Activated CD8-positive, alpha-beta T cell treated with anti-CD3 and anti-CD28 coated beads for 36 hours (primary cell): ENCODE results near the gene RASSF4. TPM values are rescaled to one million over a fixed set of nuclear protein-coding genes. Genes with fewer than 3 reads are reported as not detected.

Experiments
- ATAC-seq: fragments of 200-7000 bp; cut with Tn5 transposase; one replicate; pipeline ENCODE4 v1.10.0; 2021; ENCODE audit warnings: mild to moderate bottlenecking, moderate library complexity
- CTCF ChIA-PET: fragments of 350-600 bp; sonication (Branson Sonifier 250); formaldehyde crosslinking; loops from one replicate; lab custom pipeline; 2021; ENCODE audit warnings: antibody characterized with exemption; lab: Charles Lee
- POLR2A ChIA-PET: fragments of 350-600 bp; sonication (Branson Sonifier 250); formaldehyde crosslinking; loops from one replicate; lab custom pipeline; 2021; ENCODE audit warnings: antibody characterized with exemption; lab: Charles Lee
- DNase-seq: peaks from one replicate; pipeline ENCODE4 v3.0.0-alpha.2; 2020
- H3K27ac Mint-ChIP-seq: one replicate; pipeline ENCODE4 v1.8.0; 2021; ENCODE audit warnings: mild to moderate bottlenecking, mixed read lengths
- H3K27me3 Mint-ChIP-seq: one replicate; pipeline ENCODE4 v1.8.0; 2021; ENCODE audit warnings: mixed read lengths
- H3K36me3 Mint-ChIP-seq: one replicate; pipeline ENCODE4 v1.8.0; 2021; ENCODE audit warnings: low read depth, mixed read lengths
- H3K4me1 Mint-ChIP-seq: one replicate; pipeline ENCODE4 v1.8.0; 2021; ENCODE audit warnings: low read depth, mixed read lengths
- H3K4me3 Mint-ChIP-seq: one replicate; pipeline ENCODE4 v1.8.0; 2021; ENCODE audit warnings: mild to moderate bottlenecking, moderate library complexity, mixed read lengths
- H3K9me3 Mint-ChIP-seq: one replicate; pipeline ENCODE4 v1.8.0; 2021; ENCODE audit warnings: mixed read lengths
- CTCF ChIP-seq: fragments of 200-600 bp; IDR thresholded peaks from one replicate; pipeline ENCODE4 v1.8.0; 2022; ENCODE audit warnings: antibody characterized with exemption, mild to moderate bottlenecking
- intact Hi-C: fragments of 100-400 bp; cut with micrococcal nuclease; formaldehyde crosslinking; loops from one replicate; pipeline ENCODE4 v1.10.0; 2022
- total RNA-seq, 2 experiments: library from RNA; stranded (reverse); gene quantifications; one replicate each; pipeline ENCODE4 v1.2.3, GENCODE V29; 2021

The RASSF4 gene
- total RNA-seq, 2 experiments from 2014 or later: 1.8 to 1.9 TPM

- ChIA-PET CTCF (interaction anchor here (0.9 to 1.0 kb wide), 2 partner anchors 27 to 57 kb away, joined by 4 read pairs; no protein-coding TSS in a partner anchor), POLR2A (interaction anchor here (0.6 kb wide), 1 partner anchor 58 kb away, joined by 3 read pairs; no protein-coding TSS in a partner anchor)
- intact Hi-C loops: no loop called here
- H3K9me3 Mint-ChIP-seq: no peaks in the 10 kb centered on the region
- H3K27ac Mint-ChIP-seq: no peak overlapping the region
- peaks cover 3% of the 10 kb centered on the region for H3K27me3 Mint-ChIP-seq
- ATAC-seq (no peak), DNase-seq (no peak)
- no peak overlapping the region for H3K4me3 Mint-ChIP-seq
- no peaks in the 10 kb centered on the region for H3K36me3 Mint-ChIP-seq
- no peak for TF ChIP-seq CTCF
- H3K4me1 Mint-ChIP-seq: peaks cover 10% of the 10 kb centered on the region
Measured at GRCh38 chr10:44990302-44990655, 30.7 kb downstream of the RASSF4 start.

GRCh38 chr10:44990965-44991364 is 31.4 kb downstream of the RASSF4 start:
- no peak overlapping the region for H3K27ac Mint-ChIP-seq
- peaks cover 3% of the 10 kb centered on the region for H3K27me3 Mint-ChIP-seq
- intact Hi-C loops: no loop called here
- ChIA-PET CTCF (interaction anchor here (0.9 kb wide), 1 partner anchor 58 kb away, joined by 4 read pairs; no protein-coding TSS in a partner anchor), POLR2A (interaction anchor here (0.9 kb wide), 1 partner anchor 9 kb away, joined by 4 read pairs; no protein-coding TSS in a partner anchor)
- ATAC-seq: no peak
- no peaks in the 10 kb centered on the region for H3K36me3 Mint-ChIP-seq
- no peaks in the 10 kb centered on the region for H3K9me3 Mint-ChIP-seq
- no peak for DNase-seq
- H3K4me1 Mint-ChIP-seq: peaks cover 16% of the 10 kb centered on the region
- H3K4me3 Mint-ChIP-seq: no peak overlapping the region
- TF ChIP-seq CTCF: no peak

- CTCF ChIA-PET: interaction anchor here (0.9 kb wide), 1 partner anchor 59 kb away, joined by 4 read pairs; no protein-coding TSS in a partner anchor
- intact Hi-C loops: no loop called here
- Mint-ChIP-seq H3K36me3 (no peaks in the 10 kb centered on the region), H3K9me3 (no peaks in the 10 kb centered on the region), H3K4me3 (no peak overlapping the region), H3K27ac (no peak overlapping the region), H3K27me3 (peaks cover 3% of the 10 kb centered on the region), H3K4me1 (peaks cover 19% of the 10 kb centered on the region)
- ATAC-seq (no peak), DNase-seq (no peak)
- no peak for TF ChIP-seq CTCF
- POLR2A ChIA-PET: interaction anchor here (0.9 to 1.7 kb wide), 2 partner anchors 9 to 12 kb away, joined by 4 read pairs; no protein-coding TSS in a partner anchor
Measured at GRCh38 chr10:44991571-44991970, 32.0 kb downstream of the RASSF4 start.

- TF ChIP-seq CTCF: no peak
- ChIA-PET POLR2A (interaction anchor here (1.4 to 1.7 kb wide), 2 partner anchors 11 to 14 kb away, joined by 4 read pairs; no protein-coding TSS in a partner anchor), CTCF (no interaction called here)
- intact Hi-C loops: no loop called here
- no peaks in the 10 kb centered on the region for H3K36me3 Mint-ChIP-seq
- H3K27ac Mint-ChIP-seq: no peak overlapping the region
- DNase-seq: no peak
- ATAC-seq: no peak
- H3K4me1 Mint-ChIP-seq: peaks cover 20% of the 10 kb centered on the region
- peaks cover 3% of the 10 kb centered on the region for H3K27me3 Mint-ChIP-seq
- H3K4me3 Mint-ChIP-seq: no peak overlapping the region
- no peaks in the 10 kb centered on the region for H3K9me3 Mint-ChIP-seq
Measured at GRCh38 chr10:44992070-44992731, 32.6 kb downstream of the RASSF4 start.

GRCh38 chr10:44992732-44993225 is 33.2 kb downstream of the RASSF4 start:
- Mint-ChIP-seq H3K36me3 (no peaks in the 10 kb centered on the region), H3K9me3 (no peaks in the 10 kb centered on the region), H3K4me1 (peaks cover 20% of the 10 kb centered on the region), H3K27me3 (peaks cover 3% of the 10 kb centered on the region), H3K4me3 (no peak overlapping the region), H3K27ac (no peak overlapping the region)
- no peak for ATAC-seq
- CTCF ChIA-PET: no interaction called here
- intact Hi-C loops: no loop called here
- no peak for DNase-seq
- POLR2A ChIA-PET: interaction anchor here (1.4 to 1.7 kb wide), 2 partner anchors 11 to 13 kb away, joined by 4 read pairs; no protein-coding TSS in a partner anchor
- TF ChIP-seq CTCF: no peak
